ENCODE data around the gene TREML4. TPM values are rescaled to one million over a fixed set of nuclear protein-coding genes. Genes with fewer than 3 reads are reported as not detected.
"Not testable (repeated sequence)": the region's sequence is repeated elsewhere in the genome, so short reads cannot be mapped to it uniquely, and the experiment has no call there.

TREML4 gene
- total RNA-seq, 1 donor from 2014 or later = not detected

- Mint-ChIP-seq H3K9me3 (peaks cover 4% of the 10 kb centered on the region), H3K4me3 (no peak overlapping the region), H3K4me1 (peaks cover 2% of the 10 kb centered on the region), H3K36me3 (ENCODE audit: low read depth) (no peaks in the 10 kb centered on the region), H3K27me3 (peaks cover 19% of the 10 kb centered on the region), H3K27ac (no peak overlapping the region)
- peak; percentile 47 for DNase-seq
- intact Hi-C loops (cut with micrococcal nuclease) = no loop called here
These were observed 6.1 kb upstream of the TREML4 start for GRCh38 chr6:41222045-41222444.

DNA sequence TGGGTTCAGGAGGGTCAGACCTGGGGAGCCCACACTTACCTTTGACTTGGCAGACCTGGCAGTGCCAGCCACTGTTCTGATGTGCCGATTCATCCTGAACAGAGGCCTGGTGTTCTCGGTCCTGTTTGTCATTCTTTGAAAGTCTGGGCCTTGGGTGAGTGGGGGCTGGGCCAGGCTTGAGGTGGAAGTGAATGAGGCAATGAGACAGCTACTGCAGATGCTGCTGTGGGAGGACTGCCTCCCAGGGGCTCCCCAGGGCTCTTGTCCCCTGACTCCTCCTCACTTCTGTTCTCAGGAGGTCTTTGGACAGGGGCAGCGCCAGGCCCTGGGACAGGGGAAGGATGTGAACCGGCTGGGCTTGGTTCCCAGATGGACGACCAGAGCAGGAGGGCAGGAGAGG, 5.6 kb upstream of the TREML4 start:
- H3K27ac Mint-ChIP-seq = no peak overlapping the region
- no peak overlapping the region for H3K4me3 Mint-ChIP-seq
- DNase-seq = peak; percentile 47
- intact Hi-C loops (cut with micrococcal nuclease) = no loop called here
- H3K27me3 Mint-ChIP-seq = peaks cover 19% of the 10 kb centered on the region
- H3K36me3 Mint-ChIP-seq (ENCODE audit: low read depth) = no peaks in the 10 kb centered on the region
- peaks cover 2% of the 10 kb centered on the region for H3K4me1 Mint-ChIP-seq
- peaks cover 4% of the 10 kb centered on the region for H3K9me3 Mint-ChIP-seq

DNA sequence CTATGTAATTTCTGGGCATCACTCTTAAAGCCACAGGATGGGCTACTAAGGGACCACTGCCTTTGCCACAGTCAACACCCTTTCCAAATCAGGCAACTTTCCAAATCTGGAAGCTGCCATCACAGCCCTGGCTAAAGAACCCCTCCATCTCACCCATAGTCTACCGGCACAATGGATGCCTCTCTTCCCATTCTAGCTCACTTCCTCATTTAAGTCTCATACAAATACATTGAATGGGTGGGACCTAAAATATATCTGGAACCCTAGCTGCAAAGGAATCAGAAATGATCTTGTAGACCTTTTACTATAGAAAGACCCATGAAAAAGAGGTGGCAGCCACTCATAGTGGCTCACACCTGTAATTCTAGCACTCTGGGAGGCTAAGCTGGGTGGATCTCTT, 3.3 kb upstream of the TREML4 start:
- intact Hi-C loops (cut with micrococcal nuclease) = no loop called here
- Mint-ChIP-seq H3K27ac (no peak overlapping the region), H3K27me3 (peaks cover 17% of the 10 kb centered on the region), H3K9me3 (peaks cover 4% of the 10 kb centered on the region), H3K4me3 (no peak overlapping the region), H3K4me1 (peaks cover 2% of the 10 kb centered on the region), H3K36me3 (ENCODE audit: low read depth) (no peaks in the 10 kb centered on the region)
- no peak for DNase-seq

DNA sequence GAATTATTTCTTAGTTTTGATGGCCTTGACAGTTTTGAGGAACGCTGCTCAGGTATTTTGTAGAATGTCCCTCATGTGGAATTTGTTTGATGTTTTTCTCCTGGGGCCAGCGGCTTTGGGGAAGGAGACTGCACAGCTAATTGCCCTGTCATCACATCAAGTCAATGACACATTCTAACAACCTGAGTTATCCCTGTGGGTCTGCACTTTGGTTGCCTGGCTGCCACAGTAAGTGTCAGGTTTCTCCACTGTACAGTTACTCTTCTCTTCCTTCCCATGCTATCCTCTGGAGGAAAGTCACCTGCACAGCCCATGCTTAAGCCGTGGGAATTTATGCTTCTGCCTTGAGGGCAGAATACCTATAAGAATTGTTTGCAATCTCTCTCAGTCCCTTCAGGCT, 1.4 kb upstream of the TREML4 start:
- Mint-ChIP-seq H3K4me3 (no peak overlapping the region), H3K27ac (no peak overlapping the region), H3K27me3 (peaks cover 23% of the 10 kb centered on the region), H3K4me1 (peaks cover 2% of the 10 kb centered on the region), H3K36me3 (ENCODE audit: low read depth) (no peaks in the 10 kb centered on the region), H3K9me3 (no peaks in the 10 kb centered on the region)
- no peak for DNase-seq
- intact Hi-C loops (cut with micrococcal nuclease) = no loop called here

GRCh38 chr6:41228616-41229015, 467 bp downstream of the TREML4 start:
- DNase-seq = peak; percentile 50
- H3K27ac Mint-ChIP-seq = no peak overlapping the region
- no peaks in the 10 kb centered on the region for H3K9me3 Mint-ChIP-seq
- H3K4me3 Mint-ChIP-seq = no peak overlapping the region
- no peaks in the 10 kb centered on the region for H3K36me3 Mint-ChIP-seq (ENCODE audit: low read depth)
- H3K27me3 Mint-ChIP-seq = peaks cover 31% of the 10 kb centered on the region
- intact Hi-C loops (cut with micrococcal nuclease) = no loop called here
- H3K4me1 Mint-ChIP-seq = no peaks in the 10 kb centered on the region

GRCh38 chr6:41229721-41230120, 1.6 kb downstream of the TREML4 start:
- H3K27ac Mint-ChIP-seq = no peak overlapping the region
- peaks cover 27% of the 10 kb centered on the region for H3K27me3 Mint-ChIP-seq
- DNase-seq = no peak
- H3K4me1 Mint-ChIP-seq = no peaks in the 10 kb centered on the region
- no peaks in the 10 kb centered on the region for H3K9me3 Mint-ChIP-seq
- no peak overlapping the region for H3K4me3 Mint-ChIP-seq
- intact Hi-C loops (cut with micrococcal nuclease) = no loop called here
- H3K36me3 Mint-ChIP-seq (ENCODE audit: low read depth) = no peaks in the 10 kb centered on the region

- H3K4me1 Mint-ChIP-seq = no peaks in the 10 kb centered on the region
- no peak overlapping the region for H3K27ac Mint-ChIP-seq
- peaks cover 25% of the 10 kb centered on the region for H3K27me3 Mint-ChIP-seq
- no peaks in the 10 kb centered on the region for H3K9me3 Mint-ChIP-seq
- intact Hi-C loops (cut with micrococcal nuclease) = no loop called here
- no peaks in the 10 kb centered on the region for H3K36me3 Mint-ChIP-seq (ENCODE audit: low read depth)
- DNase-seq = no peak
- no peak overlapping the region for H3K4me3 Mint-ChIP-seq
These were observed 3.1 kb downstream of the TREML4 start for GRCh38 chr6:41231246-41231645.

GRCh38 chr6:41232667-41233066, 4.5 kb downstream of the TREML4 start:
- no peaks in the 10 kb centered on the region for H3K9me3 Mint-ChIP-seq
- intact Hi-C loops (cut with micrococcal nuclease) = no loop called here
- DNase-seq = no peak
- no peaks in the 10 kb centered on the region for H3K4me1 Mint-ChIP-seq
- no peak overlapping the region for H3K4me3 Mint-ChIP-seq
- H3K27me3 Mint-ChIP-seq = peaks cover 30% of the 10 kb centered on the region
- H3K36me3 Mint-ChIP-seq (ENCODE audit: low read depth) = no peaks in the 10 kb centered on the region
- H3K27ac Mint-ChIP-seq = no peak overlapping the region

DNA sequence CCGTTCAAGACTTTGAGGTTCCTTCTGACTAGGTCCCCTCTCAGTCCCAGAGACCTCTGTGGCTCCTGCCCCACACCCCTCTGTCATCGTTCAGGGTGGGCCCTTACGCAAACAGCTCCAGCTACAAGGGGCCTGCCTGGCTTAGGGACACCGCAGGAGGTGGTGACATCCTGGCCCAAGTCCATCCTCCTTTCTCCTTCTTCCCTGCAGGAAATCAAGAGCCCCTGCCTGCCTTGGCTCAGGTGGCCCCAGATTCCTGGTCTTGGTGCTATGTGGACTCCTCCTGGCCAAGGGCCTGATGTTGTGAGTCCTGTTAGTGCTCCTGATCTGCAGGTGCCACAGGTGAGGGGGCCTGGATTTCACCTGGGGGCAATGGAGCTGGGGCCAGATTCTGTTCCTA, 8.1 kb downstream of the TREML4 start:
- H3K36me3 Mint-ChIP-seq (ENCODE audit: low read depth) = no peaks in the 10 kb centered on the region
- H3K4me1 Mint-ChIP-seq = no peaks in the 10 kb centered on the region
- intact Hi-C loops (cut with micrococcal nuclease) = no loop called here
- no peak for DNase-seq
- no peak overlapping the region for H3K27ac Mint-ChIP-seq
- no peaks in the 10 kb centered on the region for H3K9me3 Mint-ChIP-seq
- no peak overlapping the region for H3K4me3 Mint-ChIP-seq
- peaks cover 52% of the 10 kb centered on the region for H3K27me3 Mint-ChIP-seq

GRCh38 chr6:41237128-41237527, 9.0 kb downstream of the TREML4 start:
- no peaks in the 10 kb centered on the region for H3K4me1 Mint-ChIP-seq
- no peak overlapping the region for H3K27ac Mint-ChIP-seq
- no peaks in the 10 kb centered on the region for H3K36me3 Mint-ChIP-seq (ENCODE audit: low read depth)
- H3K27me3 Mint-ChIP-seq = peaks cover 51% of the 10 kb centered on the region
- intact Hi-C loops (cut with micrococcal nuclease) = no loop called here
- no peak for DNase-seq
- no peak overlapping the region for H3K4me3 Mint-ChIP-seq
- no peaks in the 10 kb centered on the region for H3K9me3 Mint-ChIP-seq

DNA sequence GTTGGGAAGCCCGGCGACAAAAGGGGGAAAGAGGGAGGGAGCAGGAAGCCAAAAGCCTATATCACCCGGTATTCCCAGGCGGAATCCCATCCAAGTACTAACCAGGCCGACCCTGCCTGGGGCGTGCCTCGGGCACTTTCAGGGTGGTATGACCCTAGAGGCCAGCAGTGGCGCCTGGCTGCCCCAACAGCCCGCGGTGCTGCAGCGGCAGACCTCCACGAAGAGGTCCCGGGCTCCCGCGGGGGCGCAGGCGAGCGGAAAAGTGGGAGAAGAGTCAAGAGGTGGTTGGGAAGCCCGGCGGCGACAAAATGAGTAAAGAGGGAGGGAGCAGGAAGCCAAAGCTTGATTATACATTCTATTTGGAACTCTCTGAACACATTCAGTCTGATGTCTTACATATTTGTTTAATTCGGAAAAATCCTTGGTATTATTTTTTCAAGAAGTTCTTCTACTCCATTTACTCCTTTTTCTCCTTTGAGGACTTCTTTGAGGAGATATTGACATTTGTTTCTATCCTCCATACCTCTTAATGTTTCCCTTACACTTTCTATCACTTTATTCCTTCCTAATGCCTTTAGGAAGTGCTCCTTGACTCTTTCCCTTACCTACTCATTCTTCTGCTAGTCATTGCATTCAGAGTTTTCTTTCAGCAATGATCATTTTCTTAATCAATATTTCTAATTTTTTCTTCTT, 11.5 kb downstream of the TREML4 start:
- H3K4me3 Mint-ChIP-seq = no peak overlapping the region
- H3K27me3 Mint-ChIP-seq = peaks cover 60% of the 10 kb centered on the region

DNA sequence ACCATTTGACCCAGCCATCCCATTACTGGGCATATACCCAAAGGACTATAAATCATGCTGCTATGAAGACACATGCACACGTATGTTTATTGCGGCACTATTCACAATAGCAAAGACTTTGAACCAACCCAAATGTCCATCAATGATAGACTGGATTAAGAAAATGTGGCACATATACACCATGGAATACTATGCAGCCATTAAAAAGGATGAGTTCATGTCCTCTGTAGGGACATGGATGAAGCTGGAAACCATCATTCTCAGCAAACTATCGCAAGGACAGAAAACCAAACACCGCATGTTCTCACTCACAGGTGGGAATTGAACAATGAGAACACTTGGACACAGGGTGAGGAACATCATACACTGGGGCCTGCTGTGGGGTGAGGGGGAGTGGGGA, 18.4 kb downstream of the TREML4 start:
- intact Hi-C loops (cut with micrococcal nuclease); H3K9me3 Mint-ChIP-seq; H3K4me1 Mint-ChIP-seq; H3K4me3 Mint-ChIP-seq; DNase-seq; H3K27ac Mint-ChIP-seq; H3K36me3 Mint-ChIP-seq (ENCODE audit: low read depth): not testable (repeated sequence)
- H3K27me3 Mint-ChIP-seq = peaks cover 27% of the 10 kb centered on the region

More for the DNA sequence above, 11.5 kb downstream of the TREML4 start:
- H3K27ac Mint-ChIP-seq = no peak overlapping the region
- no peaks in the 10 kb centered on the region for H3K9me3 Mint-ChIP-seq
- no peak for DNase-seq
- H3K4me1 Mint-ChIP-seq = no peaks in the 10 kb centered on the region
- intact Hi-C loops (cut with micrococcal nuclease) = no loop called here
- no peaks in the 10 kb centered on the region for H3K36me3 Mint-ChIP-seq (ENCODE audit: low read depth)

DNA sequence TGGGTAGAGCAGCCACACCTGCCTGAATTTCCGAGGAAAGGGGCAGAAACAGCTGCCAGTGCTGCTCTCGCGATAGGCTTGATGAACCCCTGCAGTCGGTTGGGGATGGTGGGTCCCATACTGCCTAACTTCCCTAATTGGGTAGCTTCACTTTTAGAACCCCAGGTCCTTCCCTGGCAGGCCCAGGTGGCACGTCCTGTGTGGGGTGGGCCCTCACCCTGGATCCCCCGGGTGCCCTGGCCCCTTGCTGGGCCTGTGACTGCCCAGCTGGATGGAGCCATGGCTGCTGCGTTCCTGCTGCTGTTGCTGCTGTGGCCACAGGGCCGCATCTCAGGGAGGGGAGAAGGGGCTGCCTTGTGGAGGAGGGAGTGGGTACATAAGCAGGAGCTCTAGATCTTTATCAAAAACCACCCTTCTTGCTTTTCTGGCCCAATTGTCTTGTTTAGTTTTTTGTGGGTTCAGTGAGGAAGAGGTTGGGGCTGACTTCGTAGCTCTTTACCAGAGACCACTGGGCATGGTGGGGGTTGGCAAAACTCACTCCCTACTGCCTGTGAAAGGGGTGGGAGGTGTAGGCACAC, 19.2 kb downstream of the TREML4 start:
- intact Hi-C loops (cut with micrococcal nuclease) = no loop called here
- no peak for DNase-seq
- Mint-ChIP-seq H3K4me1 (no peaks in the 10 kb centered on the region), H3K27me3 (peaks cover 25% of the 10 kb centered on the region), H3K36me3 (ENCODE audit: low read depth) (no peaks in the 10 kb centered on the region), H3K4me3 (no peak overlapping the region), H3K27ac (no peak overlapping the region), H3K9me3 (peaks cover 7% of the 10 kb centered on the region)

GRCh38 chr6:41247882-41248705, 19.9 kb downstream of the TREML4 start:
- no peak overlapping the region for H3K27ac Mint-ChIP-seq
- peaks cover 7% of the 10 kb centered on the region for H3K9me3 Mint-ChIP-seq
- no peak for DNase-seq
- no peak overlapping the region for H3K4me3 Mint-ChIP-seq
- intact Hi-C loops (cut with micrococcal nuclease) = no loop called here
- H3K4me1 Mint-ChIP-seq = no peaks in the 10 kb centered on the region
- no peaks in the 10 kb centered on the region for H3K36me3 Mint-ChIP-seq (ENCODE audit: low read depth)
- peaks cover 23% of the 10 kb centered on the region for H3K27me3 Mint-ChIP-seq
